ENCODE measurements around the gene MARCHF2. TPM values are rescaled to one million over a fixed set of nuclear protein-coding genes. Genes with fewer than 3 reads are reported as not detected.

Gene MARCHF2
- total and polyA plus RNA-seq, 7 donors = 25.8 to 383 (median 283) TPM

GRCh38 chr19:8386990-8387389 lies 26.1 kb upstream of the MARCHF2 start:
- Histone ChIP-seq H3K27me3 (no peaks in the 10 kb centered on the region), H3K4me1 (peaks cover 4 to 19% (median 13%) of the 10 kb centered on the region in 4 donors), H3K9me3 (no peaks in the 10 kb centered on the region), H3K36me3 (no peaks in the 10 kb centered on the region), H3K27ac (no peak overlapping the region), H3K4me3 (no peak overlapping the region)
- intact Hi-C loops (cut with DNase I) = no loop called here
- WGBS, 2 donors = 74 to 84% methylated on average over 4 of the region's 4 CpGs
- DNase-seq = no peak
- TF ChIP-seq POLR2A (IDR thresholded peaks at IDR 0.05) = no peak
- TF ChIP-seq CTCF (IDR thresholded peaks at IDR 0.05) = no peak
- TF ChIP-seq POLR2AphosphoS5 (IDR thresholded peaks at IDR 0.05) = no peak
- TF ChIP-seq EP300 (IDR thresholded peaks at IDR 0.05) = no peak

GRCh38 chr19:8387688-8388611 lies 25.2 kb upstream of the MARCHF2 start:
- Histone ChIP-seq H3K27me3 (no peaks in the 10 kb centered on the region), H3K27ac (peak overlapping the region in 1 of 4 donors; percentile 99), H3K36me3 (no peaks in the 10 kb centered on the region), H3K4me3 (no peak overlapping the region), H3K9me3 (no peaks in the 10 kb centered on the region), H3K4me1 (peaks cover 4 to 29% (median 23%) of the 10 kb centered on the region in 4 donors)
- TF ChIP-seq CTCF (IDR thresholded peaks at IDR 0.05) = no peak
- no peak for TF ChIP-seq POLR2A (IDR thresholded peaks at IDR 0.05)
- TF ChIP-seq POLR2AphosphoS5 (IDR thresholded peaks at IDR 0.05) = no peak
- TF ChIP-seq EP300 (IDR thresholded peaks at IDR 0.05) = no peak
- intact Hi-C loops (cut with DNase I) = no loop called here
- DNase-seq = no peak
- 93 to 94% methylated on average over 16 of the region's 16 CpGs for WGBS, 2 donors

- 53 to 56% methylated on average over 2 of the region's 2 CpGs for WGBS, 2 donors
- H3K4me3 ChIP-seq = no peak overlapping the region
These were observed 24.5 kb upstream of the MARCHF2 start for GRCh38 chr19:8388612-8388958.

GRCh38 chr19:8389891-8390616 lies 23.1 kb upstream of the MARCHF2 start, which contains the start of gene RAB11B:
Gene RAB11B, plus strand, starts transcription at chr19:8390360. Its CDS starts 57 bp downstream, at chr19:8390417.
- H3K4me1 ChIP-seq = peaks cover 4 to 50% (median 44%) of the 10 kb centered on the region in 4 donors

More at GRCh38 chr19:8388612-8388958, 24.5 kb upstream of the MARCHF2 start:
- Histone ChIP-seq H3K9me3 (no peaks in the 10 kb centered on the region), H3K27me3 (no peaks in the 10 kb centered on the region), H3K4me1 (peaks cover 4 to 35% (median 29%) of the 10 kb centered on the region in 4 donors), H3K27ac (peak overlapping the region in 3 of 4 donors; percentile 3 to 100 (median 99)), H3K36me3 (no peaks in the 10 kb centered on the region)
- TF ChIP-seq POLR2A (IDR thresholded peaks at IDR 0.05) (no peak), CTCF (IDR thresholded peaks at IDR 0.05) (no peak), EP300 (IDR thresholded peaks at IDR 0.05) (no peak), POLR2AphosphoS5 (IDR thresholded peaks at IDR 0.05) (no peak)
- DNase-seq = no peak
- intact Hi-C loops (cut with DNase I) = no loop called here

More at GRCh38 chr19:8389891-8390616, 23.1 kb upstream of the MARCHF2 start, which contains the start of gene RAB11B:
- Histone ChIP-seq H3K36me3 (no peaks in the 10 kb centered on the region), H3K27ac (peak within 1 kb of the TSS; percentile 99 to 100 (median 100)), H3K9me3 (no peaks in the 10 kb centered on the region), H3K4me3 (peak within 1 kb of the TSS; percentile 55 to 100 (median 92)), H3K27me3 (no peaks in the 10 kb centered on the region)
- peak; percentile 100 for DNase-seq
- peak; percentile 54 to 85 (median 76) for TF ChIP-seq POLR2AphosphoS5 (IDR thresholded peaks at IDR 0.05)
- TF ChIP-seq EP300 (IDR thresholded peaks at IDR 0.05) = peak in 1 of 4 donors; percentile 55
- TF ChIP-seq CTCF (IDR thresholded peaks at IDR 0.05) = no peak
- intact Hi-C loops (cut with DNase I) = loop anchor here (1.0 kb wide), 1 partner anchor 28 kb away; no protein-coding TSS in a partner anchor
- 0% methylated on average over 70 of the region's 70 CpGs for WGBS, 2 donors
